ENCODE results near the gene HRC.

Gene HRC

DNA sequence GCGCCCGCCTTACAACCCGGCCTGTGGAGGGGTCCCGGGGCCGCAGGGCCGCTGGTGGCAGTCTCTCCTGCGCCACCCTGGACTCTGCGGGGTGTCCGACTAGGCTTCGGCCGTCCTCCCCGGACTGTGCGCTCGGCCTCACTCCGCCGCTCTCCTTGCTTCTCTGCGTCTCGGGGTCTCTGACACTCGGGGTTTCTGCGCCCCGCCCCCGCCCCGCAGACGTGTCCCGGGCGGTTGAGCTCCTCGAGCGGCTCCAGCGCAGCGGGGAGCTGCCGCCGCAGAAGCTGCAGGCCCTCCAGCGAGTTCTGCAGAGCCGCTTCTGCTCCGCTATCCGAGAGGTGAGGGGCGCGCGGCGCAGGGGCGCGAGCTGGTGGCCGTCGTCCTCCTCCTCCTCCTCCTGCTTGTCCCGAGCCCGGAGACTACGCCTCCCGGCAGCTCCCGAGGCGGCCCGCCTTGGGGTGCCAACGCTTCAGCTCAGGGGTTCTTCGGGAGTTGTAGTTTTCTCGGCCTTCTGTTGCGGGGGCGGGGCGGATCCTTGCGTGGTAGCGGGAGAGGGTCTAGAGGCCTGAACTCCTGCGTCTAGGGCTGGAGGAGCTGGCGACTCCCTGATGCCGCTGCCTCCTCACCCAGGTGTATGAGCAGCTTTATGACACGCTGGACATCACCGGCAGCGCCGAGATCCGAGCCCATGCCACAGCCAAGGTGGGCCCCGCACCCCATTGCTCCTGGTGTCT, 40.4 kb downstream of the HRC start:
- peak; percentile 82 for DNase-seq (ENCODE audit: low spot score)

DNA sequence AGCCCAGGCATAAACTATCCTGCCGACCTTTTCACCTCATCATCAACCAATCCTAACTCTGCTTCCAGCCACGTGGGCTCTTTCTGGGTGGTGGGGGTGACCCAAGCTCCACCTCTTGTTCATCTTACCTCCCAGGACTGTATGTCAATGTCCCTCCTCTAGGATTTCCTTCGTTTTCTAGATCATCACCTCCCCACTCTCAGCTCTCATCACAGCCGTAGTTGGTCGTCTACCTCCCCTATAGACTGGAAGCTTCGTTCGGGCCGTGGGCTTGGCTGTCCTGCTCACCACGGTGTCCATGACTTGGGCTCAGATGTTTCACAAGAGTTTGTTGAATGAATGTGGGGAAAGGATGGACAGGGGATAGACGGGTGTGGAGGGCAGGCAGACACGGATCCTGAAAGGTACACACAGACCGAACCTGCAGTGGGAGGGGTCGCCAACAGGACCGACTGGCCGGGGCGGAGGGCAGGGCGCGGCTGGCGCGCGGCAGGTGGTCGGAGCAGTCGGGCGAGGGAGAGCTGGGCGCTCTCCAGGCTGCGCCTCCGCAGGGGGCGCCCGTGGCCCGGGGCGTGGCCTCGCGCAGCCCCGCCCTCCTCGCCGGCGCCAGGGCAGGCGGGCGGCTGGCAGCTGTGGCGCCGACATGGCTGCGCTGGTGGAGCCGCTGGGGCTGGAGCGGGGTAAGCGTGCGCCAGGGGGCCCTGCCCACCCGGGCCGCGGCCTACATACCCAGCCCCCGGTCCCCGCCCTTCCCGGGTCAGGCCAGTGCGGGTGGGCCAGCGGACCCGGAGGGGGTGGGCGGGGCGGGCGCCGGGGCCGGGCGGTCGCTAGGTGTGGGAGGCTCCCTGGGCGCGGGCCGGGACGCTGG, 41.2 kb downstream of the HRC start, which contains the start of gene LIN7B:
LIN7B (plus strand) TSS at position 609 of the 868 bp plus-strand sequence; CDS start at position 644, 35 bp downstream.
- DNase-seq (ENCODE audit: low spot score): peak; percentile 80

DNA sequence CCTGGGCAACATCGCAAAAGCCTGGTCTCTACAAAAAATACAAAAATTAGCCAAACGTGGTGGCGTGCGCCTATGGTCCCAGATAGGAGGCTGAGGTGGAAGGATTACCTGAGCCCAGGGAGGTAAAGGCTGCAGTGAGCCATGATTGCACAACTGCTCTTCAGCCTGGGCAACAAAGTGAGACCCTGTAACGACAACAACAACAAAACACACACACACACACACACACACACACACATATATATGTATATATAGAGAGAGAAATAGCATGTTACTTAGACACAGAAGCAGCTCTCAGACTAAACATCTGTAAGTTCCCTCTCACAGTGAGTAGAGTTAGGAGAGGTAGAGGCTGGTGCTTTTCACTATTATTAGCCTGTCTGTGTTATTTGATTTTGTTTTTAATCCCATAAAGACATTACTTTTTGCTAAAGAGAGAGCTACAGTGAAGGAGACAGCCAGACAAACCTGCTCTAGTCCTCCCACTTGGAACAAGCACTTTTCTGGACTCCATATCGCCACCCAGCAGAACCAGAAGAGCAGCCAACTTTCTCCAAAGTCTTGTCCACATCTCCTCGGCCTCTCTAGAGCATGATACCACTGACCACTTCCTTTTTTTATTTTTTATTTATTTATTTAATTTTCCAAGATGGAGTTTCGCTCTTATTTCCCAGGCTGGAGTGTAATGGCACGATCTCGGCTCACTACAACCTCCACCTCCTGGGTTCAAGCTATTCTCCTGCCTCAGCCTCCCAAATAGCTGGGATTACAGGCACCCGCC, 43.8 kb downstream of the HRC start:
- DNase-seq (ENCODE audit: low spot score): no peak

DNA sequence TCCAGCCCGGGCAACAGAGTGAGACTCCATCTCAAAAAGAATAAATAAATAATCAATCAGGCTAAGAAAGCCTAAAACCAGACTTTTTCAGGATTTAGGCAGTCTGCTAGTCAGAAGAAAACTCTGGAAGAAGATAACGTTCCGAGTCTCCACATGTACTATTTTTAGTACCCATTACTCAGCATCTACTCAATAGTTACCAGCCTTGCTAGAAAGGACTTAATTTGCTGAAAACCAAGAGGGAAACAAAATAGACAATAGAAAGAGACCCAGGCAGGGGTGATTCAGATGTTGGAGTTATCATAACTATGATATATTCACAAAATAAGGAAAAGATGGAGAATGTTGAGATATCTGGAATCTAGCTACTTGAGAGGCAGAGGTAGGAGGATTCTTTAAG, 44.6 kb downstream of the HRC start:
- no peak for DNase-seq (ENCODE audit: low spot score)

DNA sequence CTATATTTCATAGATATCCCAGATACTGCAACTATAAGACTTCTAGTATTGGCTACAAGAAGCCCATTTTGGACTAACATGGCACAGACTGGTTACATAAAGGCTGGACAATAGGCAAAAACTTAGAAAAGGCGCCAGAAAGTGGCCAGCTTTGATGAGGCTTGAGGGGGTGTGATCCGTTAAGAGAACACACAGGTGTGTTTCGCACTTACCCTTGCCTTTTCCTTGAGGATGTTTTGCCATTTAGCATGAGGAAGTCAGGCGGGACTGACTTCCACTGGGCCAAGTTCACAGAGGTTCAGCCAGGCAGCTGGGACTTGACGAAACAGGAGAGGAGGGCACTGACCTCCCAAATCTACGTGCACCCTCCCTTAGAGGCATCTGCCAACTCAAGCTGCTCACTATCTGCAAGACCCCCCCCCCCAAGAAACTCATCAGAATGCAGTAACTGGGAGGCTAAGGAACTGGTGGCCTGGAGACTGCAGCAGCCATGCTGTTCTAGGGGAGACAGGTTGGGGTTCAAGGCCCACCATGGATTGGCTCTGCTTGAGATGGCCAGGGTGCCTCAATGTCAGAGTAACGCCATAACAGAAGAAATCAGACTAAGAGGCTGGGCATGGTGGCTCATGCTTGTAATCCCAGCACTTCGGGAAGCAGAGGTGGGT, 45.5 kb downstream of the HRC start:
- DNase-seq (ENCODE audit: low spot score): no peak

DNA sequence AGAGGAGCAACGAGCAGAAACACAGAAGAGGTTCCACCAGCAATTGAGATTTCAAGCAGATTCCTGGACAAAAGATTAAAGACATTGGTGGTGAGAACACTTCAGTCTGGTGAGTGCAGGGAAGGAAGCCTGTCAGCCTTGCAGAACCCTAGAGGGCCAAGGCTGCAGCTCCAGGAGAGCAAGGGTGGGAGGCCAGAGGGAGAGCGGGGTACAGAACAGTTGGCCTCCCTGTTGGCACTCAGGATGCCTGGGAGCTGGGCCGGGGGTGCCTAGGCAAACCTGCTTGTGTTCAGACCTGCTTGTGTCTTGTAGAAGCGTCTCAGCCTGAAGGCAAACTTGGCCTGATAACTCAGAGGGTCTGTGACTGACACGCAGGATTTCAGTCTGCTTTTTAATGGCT, 46.1 kb downstream of the HRC start:
- no peak for DNase-seq (ENCODE audit: low spot score)

DNA sequence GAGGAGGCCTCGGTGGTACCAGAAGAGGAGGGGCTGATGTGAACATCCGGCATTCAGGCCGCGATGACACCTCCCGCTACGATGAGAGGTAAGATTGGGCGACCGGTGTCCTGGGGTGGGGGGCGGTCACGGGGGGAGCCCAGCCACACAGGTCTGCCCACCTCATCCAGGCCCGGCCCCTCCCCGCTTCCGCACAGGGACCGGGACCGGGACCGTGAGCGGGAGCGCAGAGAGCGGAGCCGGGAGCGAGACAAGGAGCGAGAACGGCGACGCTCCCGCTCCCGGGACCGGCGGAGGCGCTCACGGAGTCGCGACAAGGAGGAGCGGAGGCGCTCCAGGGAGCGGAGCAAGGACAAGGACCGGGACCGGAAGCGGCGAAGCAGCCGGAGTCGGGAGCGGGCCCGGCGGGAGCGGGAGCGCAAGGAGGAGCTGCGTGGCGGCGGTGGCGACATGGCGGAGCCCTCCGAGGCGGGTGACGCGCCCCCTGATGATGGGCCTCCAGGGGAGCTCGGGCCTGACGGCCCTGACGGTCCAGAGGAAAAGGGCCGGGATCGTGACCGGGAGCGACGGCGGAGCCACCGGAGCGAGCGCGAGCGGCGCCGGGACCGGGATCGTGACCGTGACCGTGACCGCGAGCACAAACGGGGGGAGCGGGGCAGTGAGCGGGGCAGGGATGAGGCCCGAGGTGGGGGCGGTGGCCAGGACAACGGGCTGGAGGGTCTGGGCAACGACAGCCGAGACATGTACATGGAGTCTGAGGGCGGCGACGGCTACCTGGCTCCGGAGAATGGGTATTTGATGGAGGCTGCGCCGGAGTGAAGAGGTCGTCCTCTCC, 47.4 kb downstream of the HRC start:
- DNase-seq (ENCODE audit: low spot score): no peak

DNA sequence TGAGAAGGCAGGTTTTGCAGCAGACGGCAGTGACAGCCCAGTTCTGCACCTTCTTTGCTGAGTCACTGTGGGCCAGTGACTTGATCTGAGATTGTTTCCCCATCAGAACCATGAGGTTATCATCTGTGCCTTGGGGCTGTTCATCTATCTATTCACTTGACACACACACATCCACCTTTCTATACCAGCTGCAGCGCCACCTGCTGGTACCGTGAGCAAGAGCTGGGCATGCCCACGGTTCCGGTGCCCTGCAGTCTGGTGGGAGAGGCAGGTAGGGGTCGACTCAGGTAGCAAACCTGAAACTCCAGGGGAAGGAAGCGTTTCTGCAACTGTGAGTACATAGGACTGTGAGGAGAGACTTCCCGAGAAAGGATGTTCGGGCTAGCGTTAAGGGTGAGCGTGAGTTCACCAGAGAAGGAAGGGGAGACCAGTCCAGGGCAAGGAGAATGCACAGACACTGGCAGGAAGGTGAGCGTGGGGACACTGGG, 48.5 kb downstream of the HRC start:
- DNase-seq (ENCODE audit: low spot score): no peak

DNA sequence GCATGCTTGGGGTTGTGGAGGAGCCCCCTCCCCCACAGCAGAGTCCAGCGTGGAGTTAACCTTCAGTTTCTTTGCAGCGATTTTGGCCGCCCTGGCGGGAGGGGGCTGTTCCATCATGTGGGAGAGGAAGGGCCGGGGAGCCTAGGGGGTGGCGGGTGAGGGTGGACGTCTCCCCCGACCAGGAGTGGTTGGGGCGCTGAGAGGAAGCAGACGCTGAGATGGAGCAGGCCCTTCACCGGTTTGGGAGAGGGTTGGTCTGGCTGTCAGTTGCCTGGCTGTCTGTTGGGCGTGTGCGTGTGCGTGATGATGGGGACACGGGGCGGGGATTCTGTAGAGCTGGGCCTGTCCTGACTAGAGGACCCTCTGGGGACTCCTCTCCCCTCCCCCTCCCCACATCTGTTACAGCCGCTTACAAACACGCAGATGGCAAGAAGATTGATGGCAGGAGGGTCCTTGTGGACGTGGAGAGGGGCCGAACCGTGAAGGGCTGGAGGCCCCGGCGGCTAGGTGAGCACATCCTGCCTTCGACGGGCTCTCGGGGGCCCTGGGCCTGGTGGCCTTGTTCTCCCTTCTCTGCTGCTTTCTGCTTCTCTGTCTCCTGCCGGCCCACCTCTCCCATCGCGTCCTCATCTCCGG, 50.8 kb downstream of the HRC start:
- DNase-seq (ENCODE audit: low spot score): no peak

DNA sequence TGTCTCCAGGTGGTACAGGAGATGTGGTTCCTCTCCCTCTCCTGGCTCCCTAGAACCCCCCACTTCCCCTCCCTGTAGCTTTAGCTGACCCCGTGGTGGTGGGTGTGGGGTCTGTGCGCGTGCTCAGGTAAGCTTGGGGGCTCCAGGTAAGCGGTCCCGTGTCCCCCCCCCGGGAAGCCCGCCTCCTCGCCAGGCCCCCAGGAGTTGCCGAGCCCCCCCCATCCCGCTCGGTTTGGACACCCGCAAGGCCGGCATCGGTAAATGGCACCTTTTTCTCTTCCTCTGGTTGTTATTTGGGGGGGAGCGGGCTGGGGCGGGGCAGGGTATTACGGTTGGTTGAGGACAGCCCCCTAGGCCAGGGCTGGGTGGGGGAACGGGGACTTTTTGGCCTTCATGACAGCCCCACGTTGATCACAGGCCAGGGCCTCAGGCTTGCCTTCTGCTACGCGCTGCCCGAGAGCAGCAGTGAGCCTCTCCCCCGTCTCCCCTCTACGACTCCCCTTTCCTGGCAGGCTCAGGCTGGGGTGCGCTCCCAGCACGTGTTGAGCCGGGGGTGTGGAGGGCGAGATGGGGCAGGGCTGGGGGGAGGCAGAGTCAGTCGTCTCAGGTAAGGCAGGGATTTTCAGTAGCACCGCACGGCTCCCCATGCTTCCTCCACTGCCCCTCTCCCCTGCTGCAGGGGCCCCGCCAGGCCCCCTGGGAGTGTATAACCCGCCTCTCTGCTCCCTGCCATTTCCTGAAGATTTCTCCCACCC, 51.7 kb downstream of the HRC start:
- no peak for DNase-seq (ENCODE audit: low spot score)

DNA sequence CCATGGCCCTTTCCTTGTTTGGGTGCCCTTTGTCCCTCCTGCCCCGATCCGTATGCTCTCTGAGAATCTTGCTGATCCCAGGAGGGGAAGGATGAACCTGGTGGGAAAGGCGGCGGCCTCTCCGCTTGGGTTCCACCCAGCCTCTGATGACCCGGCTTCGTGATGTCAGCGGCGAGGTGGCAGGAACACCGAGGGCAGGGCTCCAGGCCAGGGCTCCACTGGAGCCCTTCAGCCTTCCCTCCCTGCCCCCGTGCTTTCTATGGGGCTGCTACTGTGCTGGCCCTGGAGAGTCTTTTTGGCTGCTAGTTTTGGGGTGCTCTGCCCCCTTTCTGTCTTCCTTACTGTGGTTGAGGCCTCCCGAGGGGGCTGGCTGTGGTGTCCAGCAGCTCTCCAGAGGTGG, 52.9 kb downstream of the HRC start:
- no peak for DNase-seq (ENCODE audit: low spot score)
